Right lobe of liver (tissue), 6 donors: ENCODE results near the gene RAVER2. TPM values are rescaled to one million over a fixed set of nuclear protein-coding genes. Genes with fewer than 3 reads are reported as not detected.

Experiments
- ATAC-seq, 4 donors: fragments of 200-7000 bp; cut with Tn5 transposase; one replicate each; pipeline ENCODE4 v1.9.1; 2020; ENCODE audit warnings: mild to moderate bottlenecking in 4 of 4, moderate library complexity in 4 of 4
- DNase-seq, 3 donors: peaks; one replicate each; pipeline ENCODE4 v3.0.0-alpha.2; 2020
- H3K27ac ChIP-seq, 3 donors: fragments of 200-600 bp; one replicate each; pipeline ENCODE4 v1.8.0; 2022
- H3K27me3 ChIP-seq, 2 donors: fragments of 200-600 bp; one replicate each; pipeline ENCODE4 v1.8.0; 2022
- H3K36me3 ChIP-seq, 4 donors: fragments of 200-600 bp; sonication (generic) in 1 of 4; one replicate each; pipeline versions ENCODE4 v1.5.1 to v1.8.0; 2017 to 2022; ENCODE audit warnings: control low read depth in 1 of 4
- H3K4me1 ChIP-seq, 4 donors: fragments of 200-600 bp; sonication (generic) in 1 of 4; one replicate each; pipeline versions ENCODE4 v1.5.1 to v1.8.0; 2017 to 2022; ENCODE audit warnings: control low read depth in 1 of 4
- H3K4me3 ChIP-seq, 3 donors: fragments of 200-600 bp; one replicate each; pipeline ENCODE4 v1.8.0; 2022
- H3K9me3 ChIP-seq, 4 donors: fragments of 200-600 bp; sonication (generic) in 1 of 4; one replicate each; pipeline versions ENCODE4 v1.5.1 to v1.8.0; 2017 to 2022; ENCODE audit warnings: control low read depth in 1 of 4
- POLR2A ChIP-seq: fragments of 450-650 bp; IDR thresholded peaks from one replicate; pipeline ENCODE4 v1.6.1; 2017; ENCODE audit warnings: antibody characterized with exemption, mild to moderate bottlenecking
- WGBS: methylation state at CpG from one replicate; pipeline ENCODE4 v1.1.6; 2018; ENCODE audit warnings: low coverage, low lambda C conversion rate; ENCODE audit not compliant: insufficient coverage; ENCODE audit errors: missing lambda C conversion rate; 5-methylcytosine and 5-hydroxymethylcytosine counted together
- intact Hi-C, 2 donors: fragments of 100-400 bp; cut with DNase I; formaldehyde crosslinking; loops; one replicate each; pipeline versions ENCODE4 v1.11.2 to v1.14.1; 2022
- total RNA-seq, 6 experiments: library from RNA; depleted of rRNA in 2 of 6; stranded (reverse); fragments of >200 nt in 2 of 6; fragmentation: NEBNext Ultra II Directional in 3 of 6; extraction: Animal tissue kit (Norgen Biotek cat#: 25700) in 3 of 6; gene quantifications; one replicate each; pipeline versions ENCODE4 v1.1.0 to v1.2.4, GENCODE V29; 2016 to 2023
- TF ChIP-seq, protein P1 (sequence below), 4 donors: fragments of 200-600 bp in 3 of 4; fragments of 450-650 bp in 1 of 4; IDR thresholded peaks; one replicate each; pipeline versions ENCODE4 v1.5.1 to v1.8.0; 2016 to 2022; ENCODE audit warnings: antibody characterized with exemption in 4 of 4, mild to moderate bottlenecking in 2 of 4
- donor health status: DM: no; HTN: yes; CAD: no.
- donor health status: DM: no; HTN: no; CAD: no.
- donor health status: DM: no; HTN: no; CAD: no.
- donor health status: DM: no; HTN: yes; CAD: no.
- donor health status: DM: no; HTN: yes; CAD: no.

Gene RAVER2
- total RNA-seq, 6 experiments from 2014 or later, result 0.51 to 0.91 (median 0.77) TPM

GRCh38 chr1:64848136-64848535, 103.3 kb downstream of the RAVER2 start:
- DNase-seq (no peak), ATAC-seq (no peak)
- 64% methylated on average over 2 of the region's 3 CpGs for WGBS
- no peak for TF ChIP-seq POLR2A
- TF ChIP-seq, protein P1, sequence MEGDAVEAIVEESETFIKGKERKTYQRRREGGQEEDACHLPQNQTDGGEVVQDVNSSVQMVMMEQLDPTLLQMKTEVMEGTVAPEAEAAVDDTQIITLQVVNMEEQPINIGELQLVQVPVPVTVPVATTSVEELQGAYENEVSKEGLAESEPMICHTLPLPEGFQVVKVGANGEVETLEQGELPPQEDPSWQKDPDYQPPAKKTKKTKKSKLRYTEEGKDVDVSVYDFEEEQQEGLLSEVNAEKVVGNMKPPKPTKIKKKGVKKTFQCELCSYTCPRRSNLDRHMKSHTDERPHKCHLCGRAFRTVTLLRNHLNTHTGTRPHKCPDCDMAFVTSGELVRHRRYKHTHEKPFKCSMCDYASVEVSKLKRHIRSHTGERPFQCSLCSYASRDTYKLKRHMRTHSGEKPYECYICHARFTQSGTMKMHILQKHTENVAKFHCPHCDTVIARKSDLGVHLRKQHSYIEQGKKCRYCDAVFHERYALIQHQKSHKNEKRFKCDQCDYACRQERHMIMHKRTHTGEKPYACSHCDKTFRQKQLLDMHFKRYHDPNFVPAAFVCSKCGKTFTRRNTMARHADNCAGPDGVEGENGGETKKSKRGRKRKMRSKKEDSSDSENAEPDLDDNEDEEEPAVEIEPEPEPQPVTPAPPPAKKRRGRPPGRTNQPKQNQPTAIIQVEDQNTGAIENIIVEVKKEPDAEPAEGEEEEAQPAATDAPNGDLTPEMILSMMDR (IDR thresholded peaks at IDR 0.05), result no peak
- no peaks in the 10 kb centered on the region for H3K27me3 ChIP-seq
- no peaks in the 10 kb centered on the region for H3K9me3 ChIP-seq
- H3K4me1 ChIP-seq, result peaks cover 0 to 10% (median 4%) of the 10 kb centered on the region in 4 donors
- H3K27ac ChIP-seq, result no peak overlapping the region
- no peak overlapping the region for H3K4me3 ChIP-seq
- intact Hi-C loops, result no loop called here
- peaks cover 3 to 49% (median 8%) of the 10 kb centered on the region in 4 donors for H3K36me3 ChIP-seq

GRCh38 chr1:64848803-64849202, 103.9 kb downstream of the RAVER2 start:
- ATAC-seq (no peak), DNase-seq (no peak)
- WGBS, result 83% methylated on average over 2 of the region's 4 CpGs
- Histone ChIP-seq H3K36me3 (peaks cover 3 to 48% (median 8%) of the 10 kb centered on the region in 4 donors), H3K4me1 (peaks cover 0 to 10% (median 4%) of the 10 kb centered on the region in 4 donors), H3K4me3 (no peak overlapping the region), H3K27ac (no peak overlapping the region), H3K9me3 (no peaks in the 10 kb centered on the region), H3K27me3 (no peaks in the 10 kb centered on the region)
- TF ChIP-seq, protein P1 (IDR thresholded peaks at IDR 0.05), result no peak
- no peak for TF ChIP-seq POLR2A
- intact Hi-C loops, result no loop called here

DNA sequence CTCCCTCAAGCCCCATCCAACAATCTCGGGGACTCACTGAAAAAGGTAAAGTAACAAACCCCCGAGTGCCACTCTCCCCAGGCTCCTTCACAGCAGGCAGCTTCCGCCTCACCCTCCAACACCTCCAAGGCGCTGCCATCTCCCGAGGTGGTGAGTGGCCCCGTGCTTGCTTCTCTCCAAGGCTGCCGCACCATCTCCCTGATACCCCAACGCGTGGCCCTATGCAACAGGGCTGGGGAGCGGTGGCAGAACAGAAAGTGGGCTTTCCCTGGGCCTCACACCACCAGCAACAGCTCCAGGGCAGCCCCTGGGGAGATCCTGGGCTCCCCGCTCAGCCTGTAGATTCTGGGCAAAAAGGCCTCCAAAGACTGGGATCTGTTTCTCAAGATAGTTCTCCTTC, 105.1 kb downstream of the RAVER2 start:
- Histone ChIP-seq H3K4me1 (peaks cover 0 to 10% (median 4%) of the 10 kb centered on the region in 4 donors), H3K36me3 (peaks cover 3 to 48% (median 13%) of the 10 kb centered on the region in 4 donors), H3K27ac (no peak overlapping the region), H3K4me3 (no peak overlapping the region), H3K27me3 (no peaks in the 10 kb centered on the region), H3K9me3 (no peaks in the 10 kb centered on the region)
- DNase-seq (no peak), ATAC-seq (no peak)
- WGBS, result 90% methylated on average over 2 of the region's 11 CpGs
- intact Hi-C loops, result no loop called here
- TF ChIP-seq, protein P1 (IDR thresholded peaks at IDR 0.05), result no peak
- TF ChIP-seq POLR2A, result no peak

DNA sequence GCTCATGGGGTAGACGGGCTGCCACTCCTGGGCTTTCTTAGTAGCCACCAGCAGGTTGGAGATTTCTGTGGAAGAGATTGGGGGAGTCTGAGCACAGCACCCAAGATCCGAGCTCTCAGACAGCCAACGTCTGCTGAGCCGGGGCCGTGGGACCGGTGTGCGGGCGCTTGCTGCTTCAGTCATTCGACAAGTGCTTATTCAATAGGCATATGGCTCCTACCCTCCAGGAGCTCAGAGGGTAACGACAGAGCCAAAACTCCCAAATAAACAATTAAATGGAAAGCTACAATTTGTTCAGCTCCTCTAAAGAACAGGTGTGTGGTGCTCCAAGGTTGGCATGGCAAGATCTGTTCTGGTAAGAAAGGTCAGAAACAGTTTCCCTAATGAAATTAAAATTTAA, 106.0 kb downstream of the RAVER2 start:
- H3K4me1 ChIP-seq, result peaks cover 0 to 10% (median 4%) of the 10 kb centered on the region in 4 donors
- DNase-seq (no peak), ATAC-seq (no peak)
- intact Hi-C loops, result no loop called here
- no peak overlapping the region for H3K27ac ChIP-seq
- WGBS, result 93% methylated on average over 9 of the region's 10 CpGs
- TF ChIP-seq POLR2A, result no peak
- TF ChIP-seq, protein P1 (IDR thresholded peaks at IDR 0.05), result no peak
- H3K4me3 ChIP-seq, result no peak overlapping the region
- H3K36me3 ChIP-seq, result peaks cover 3 to 51% (median 15%) of the 10 kb centered on the region in 4 donors
- no peaks in the 10 kb centered on the region for H3K27me3 ChIP-seq
- H3K9me3 ChIP-seq, result no peaks in the 10 kb centered on the region

DNA sequence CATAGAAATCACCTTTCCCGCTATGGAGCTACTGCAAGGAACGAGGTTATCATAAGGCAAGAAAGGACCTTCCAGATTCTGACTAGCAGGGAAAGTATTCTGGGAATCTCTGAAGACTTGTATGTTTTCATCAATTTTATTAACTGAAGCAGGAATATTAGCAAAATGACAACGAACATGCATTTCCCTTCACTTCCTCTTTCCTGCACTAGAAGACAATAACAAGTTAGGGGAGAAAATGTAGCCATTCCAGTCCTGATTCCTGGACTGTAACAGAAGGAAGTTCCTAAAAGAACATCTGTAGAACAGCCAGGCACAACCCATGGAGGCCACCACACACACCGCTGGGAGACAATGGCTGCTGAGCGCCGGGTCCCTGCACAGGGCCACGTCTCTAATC, 106.8 kb downstream of the RAVER2 start:
- no peak overlapping the region for H3K4me3 ChIP-seq
- H3K4me1 ChIP-seq, result peaks cover 0 to 7% (median 2%) of the 10 kb centered on the region in 4 donors
- DNase-seq, result no peak
- no peaks in the 10 kb centered on the region for H3K27me3 ChIP-seq
- WGBS, result 70% methylated on average over 7 of the region's 7 CpGs
- ATAC-seq, result peak in 1 of 4 donors; percentile 22
- peaks cover 2 to 45% (median 14%) of the 10 kb centered on the region in 4 donors for H3K36me3 ChIP-seq
- no peak overlapping the region for H3K27ac ChIP-seq
- intact Hi-C loops, result no loop called here
- TF ChIP-seq, protein P1 (IDR thresholded peaks at IDR 0.05), result no peak
- TF ChIP-seq POLR2A, result no peak
- H3K9me3 ChIP-seq, result no peaks in the 10 kb centered on the region
